GM21825 (cell line): ENCODE measurements around the gene LTO1.
"Not testable (repeated sequence)": the region's sequence is repeated elsewhere in the genome, so short reads cannot be mapped to it uniquely, and the experiment has no call there.

Source experiments
- ATAC-seq: cut with Tn5 transposase; IDR thresholded peaks from one replicate; pipeline ENCODE4 v1.9.1; 2021; ENCODE audit warnings: mild to moderate bottlenecking, moderate library complexity; ENCODE audit not compliant: unreplicated experiment

Gene LTO1

DNA sequence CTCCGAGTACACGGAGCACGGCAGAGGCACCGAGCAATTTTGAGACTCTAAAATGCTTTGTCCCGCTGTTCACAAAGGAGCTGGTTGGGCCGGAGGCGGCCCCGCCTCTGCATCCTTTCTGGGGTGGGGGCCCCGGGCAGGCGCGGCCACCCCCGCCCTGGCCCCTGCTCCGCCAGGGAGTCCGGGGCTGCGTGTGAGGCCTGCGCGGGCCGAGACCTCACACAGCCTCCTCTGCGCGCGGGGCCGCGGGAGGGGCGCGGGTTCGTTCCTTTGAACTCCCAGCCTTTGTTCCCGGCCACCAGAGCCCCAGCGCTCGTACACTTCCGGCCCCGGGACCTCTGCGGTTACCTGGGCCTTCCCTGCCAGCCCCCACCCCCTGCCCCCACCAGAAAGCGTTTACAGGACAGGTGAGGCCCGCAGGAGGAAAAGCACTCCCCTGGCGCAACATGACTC lies 27.1 kb upstream of the LTO1 start:
- ATAC-seq: no peak

GRCh38 chr11:69700278-69701140 lies 25.4 kb upstream of the LTO1 start:
- ATAC-seq: no peak

GRCh38 chr11:69699213-69699612 lies 24.1 kb upstream of the LTO1 start:
- no peak for ATAC-seq

DNA sequence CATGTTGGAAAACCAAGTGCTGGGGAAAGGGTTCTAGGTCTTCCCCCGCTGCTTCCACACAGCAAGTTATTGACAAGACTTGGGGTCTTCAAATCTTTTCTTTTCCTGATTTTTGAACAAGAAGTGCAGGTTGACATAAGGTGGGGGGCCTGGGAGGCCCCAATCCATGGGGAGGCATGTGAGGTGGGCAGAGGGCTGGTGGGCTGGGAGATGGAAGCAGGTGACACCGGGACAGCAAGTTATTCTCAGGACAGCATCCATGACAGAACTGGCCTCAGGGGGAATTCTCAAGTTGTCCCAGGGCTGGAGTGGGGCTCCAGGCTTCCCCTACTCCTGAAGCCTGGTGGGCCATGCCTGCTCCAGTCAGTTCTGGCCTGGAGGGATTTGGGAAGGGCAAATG lies 23.2 kb upstream of the LTO1 start:
- no peak for ATAC-seq

- ATAC-seq: no peak
These were observed 22.7 kb upstream of the LTO1 start for GRCh38 chr11:69697861-69698260.

DNA sequence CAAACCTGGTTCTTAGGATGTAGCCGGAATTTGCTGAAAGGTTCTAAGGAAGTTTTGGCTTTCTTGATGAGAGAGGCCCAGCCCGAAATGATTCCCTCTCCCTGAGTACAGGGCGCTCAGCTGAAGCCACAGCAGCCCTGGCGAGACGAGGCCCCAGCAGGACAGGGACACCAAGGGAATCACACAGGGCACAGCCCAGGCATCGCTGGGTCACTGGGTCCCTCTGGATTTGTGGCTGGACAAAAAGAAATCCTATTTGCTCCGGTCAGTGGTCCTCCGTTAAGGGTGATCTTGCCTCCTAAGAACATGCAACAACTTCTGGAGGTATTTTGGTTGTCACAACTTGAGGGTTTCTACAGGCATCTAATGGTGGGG lies 22.3 kb upstream of the LTO1 start:
- no peak for ATAC-seq

- no peak for ATAC-seq
These were observed 21.8 kb upstream of the LTO1 start for GRCh38 chr11:69696749-69697468.

DNA sequence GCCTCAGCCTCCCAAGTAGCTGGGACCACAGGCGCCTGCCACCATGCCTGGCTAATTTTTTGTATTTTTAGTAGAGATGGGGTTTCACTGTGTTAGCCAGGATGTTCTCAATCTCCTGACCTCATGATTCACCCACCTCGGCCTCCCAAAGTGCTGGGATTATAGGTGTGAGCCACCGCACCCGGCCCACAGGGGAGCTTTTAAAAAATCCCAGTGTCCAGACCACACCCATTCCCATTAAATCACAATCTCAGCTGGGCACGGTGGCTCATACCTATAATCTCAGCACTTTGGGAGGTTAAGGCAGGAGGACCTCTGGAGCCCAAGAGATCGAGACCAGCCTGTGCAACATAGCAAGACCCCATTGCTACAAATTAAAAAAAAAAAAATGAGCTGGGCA lies 20.8 kb upstream of the LTO1 start:
- ATAC-seq: not testable (repeated sequence)

GRCh38 chr11:69695581-69695980 lies 20.4 kb upstream of the LTO1 start:
- ATAC-seq: no peak

- ATAC-seq: no peak
These were observed 19.6 kb upstream of the LTO1 start for GRCh38 chr11:69694781-69695180.

DNA sequence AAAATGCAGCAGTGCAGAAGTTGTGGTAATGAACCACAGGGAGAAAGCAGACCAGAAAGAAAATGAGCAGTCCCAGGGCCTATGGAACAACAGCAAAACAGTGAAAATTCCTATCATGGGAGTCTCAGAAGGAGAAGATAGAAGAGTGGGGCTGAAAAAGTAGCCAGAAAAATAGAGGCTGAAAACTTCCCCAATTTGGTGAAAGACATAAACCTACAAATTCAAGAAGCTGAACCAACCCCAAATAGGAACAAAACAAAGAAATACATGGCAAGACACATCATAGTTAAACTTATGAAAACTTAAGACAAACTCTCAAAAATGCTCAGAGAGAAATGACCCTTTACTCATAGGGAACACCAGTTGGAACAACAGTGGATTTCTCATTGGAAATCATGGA lies 17.3 kb upstream of the LTO1 start:
- ATAC-seq: no peak

DNA sequence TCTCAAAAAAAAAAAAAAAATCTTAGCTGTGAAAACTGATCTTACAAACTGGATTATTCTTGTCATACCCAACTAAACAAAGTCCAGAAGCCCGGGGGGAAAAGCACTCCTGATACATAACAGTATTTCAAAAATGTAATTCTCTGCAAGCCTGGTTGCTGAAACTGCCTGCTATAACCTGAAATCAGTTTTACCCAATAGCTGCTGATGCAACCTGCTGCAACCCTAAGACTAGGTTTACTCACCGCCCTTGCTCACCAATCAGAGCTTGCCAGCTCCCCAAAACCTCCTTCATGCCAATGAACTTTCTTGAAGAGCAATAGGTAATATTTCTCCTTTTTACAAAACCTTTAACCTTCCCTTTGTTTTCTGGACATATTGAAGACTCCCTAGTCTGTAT lies 16.3 kb upstream of the LTO1 start:
- ATAC-seq: no peak

DNA sequence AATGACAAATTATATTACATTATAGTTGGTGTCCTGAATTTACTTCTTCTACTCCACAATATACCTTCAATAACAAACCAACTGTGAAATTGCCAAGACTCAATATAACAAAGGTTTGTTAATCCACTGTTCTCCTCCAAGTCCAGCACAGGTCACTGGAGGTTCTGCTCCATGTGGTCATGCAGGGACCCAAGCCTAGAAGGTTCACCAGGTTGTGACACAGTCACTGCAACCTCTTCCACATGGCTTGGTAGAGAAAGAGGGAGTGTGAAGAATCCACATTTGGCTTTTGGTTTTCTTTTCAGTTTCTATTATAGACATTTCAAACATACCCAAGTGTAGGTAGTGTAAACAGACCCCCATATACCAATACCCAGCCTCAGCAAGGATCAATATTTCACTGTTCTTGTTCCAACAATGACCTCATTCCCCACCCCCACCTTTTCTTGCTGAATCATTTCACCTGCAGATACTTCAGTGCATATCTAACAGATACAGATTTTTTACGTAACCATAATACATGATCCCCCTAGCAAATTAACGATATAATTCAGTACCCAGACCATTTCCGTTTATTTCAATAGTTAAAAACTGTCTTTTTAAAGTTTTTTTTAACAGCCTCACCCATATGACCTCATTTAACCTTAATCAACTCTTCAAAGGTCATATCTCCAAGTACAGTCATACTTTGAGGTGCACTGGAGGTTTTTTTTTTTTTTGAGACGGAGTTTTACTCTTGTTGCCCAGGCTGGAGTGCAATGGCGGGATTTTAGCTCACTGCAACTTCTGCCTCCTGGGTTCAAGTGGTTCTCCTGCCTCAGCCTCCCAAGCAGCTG lies 14.5 kb upstream of the LTO1 start:
- ATAC-seq: no peak

- not testable (repeated sequence) for ATAC-seq
These were observed 13.0 kb upstream of the LTO1 start for GRCh38 chr11:69687969-69688771.

DNA sequence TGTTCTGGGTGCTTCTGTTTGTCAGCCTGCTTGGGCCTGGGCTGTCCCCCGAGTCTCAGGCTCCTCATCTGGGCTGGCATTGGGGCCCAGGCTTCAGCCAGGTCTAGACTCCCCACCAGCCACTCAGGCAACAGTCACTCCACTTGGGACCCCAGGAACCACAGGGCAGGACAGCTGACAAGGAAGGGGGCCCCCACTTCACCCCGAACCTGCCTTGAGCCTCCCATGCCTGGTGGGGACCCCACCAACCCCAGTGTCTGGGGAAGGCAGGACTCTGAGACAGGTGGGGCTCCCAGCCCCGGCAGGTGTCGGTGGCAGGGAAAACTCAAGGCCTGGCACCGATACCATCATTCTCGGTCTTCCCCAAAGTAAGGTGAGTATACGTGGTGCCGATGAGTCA lies 11.7 kb upstream of the LTO1 start:
- ATAC-seq: no peak

DNA sequence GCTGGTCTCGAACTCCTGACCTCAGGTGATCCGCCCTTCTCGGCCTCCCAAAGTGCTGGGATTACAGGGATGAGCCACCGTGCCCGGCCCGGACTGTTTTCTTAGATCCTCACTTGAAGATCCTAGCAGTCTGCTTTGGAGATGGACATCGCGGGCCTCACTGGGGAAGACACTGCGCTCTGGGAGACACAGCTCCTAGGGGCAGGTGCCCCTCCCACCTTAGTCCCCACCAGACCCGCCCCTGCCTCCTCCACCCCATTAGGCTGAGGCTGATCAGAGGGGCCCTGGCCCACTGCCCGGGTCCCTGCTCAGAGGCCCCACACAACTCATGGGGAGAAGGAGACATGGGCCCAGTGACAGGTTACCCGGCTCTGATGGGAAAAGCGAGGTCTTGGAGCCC lies 11.3 kb upstream of the LTO1 start:
- ATAC-seq: no peak

GRCh38 chr11:69685348-69685747 lies 10.2 kb upstream of the LTO1 start:
- ATAC-seq: no peak

DNA sequence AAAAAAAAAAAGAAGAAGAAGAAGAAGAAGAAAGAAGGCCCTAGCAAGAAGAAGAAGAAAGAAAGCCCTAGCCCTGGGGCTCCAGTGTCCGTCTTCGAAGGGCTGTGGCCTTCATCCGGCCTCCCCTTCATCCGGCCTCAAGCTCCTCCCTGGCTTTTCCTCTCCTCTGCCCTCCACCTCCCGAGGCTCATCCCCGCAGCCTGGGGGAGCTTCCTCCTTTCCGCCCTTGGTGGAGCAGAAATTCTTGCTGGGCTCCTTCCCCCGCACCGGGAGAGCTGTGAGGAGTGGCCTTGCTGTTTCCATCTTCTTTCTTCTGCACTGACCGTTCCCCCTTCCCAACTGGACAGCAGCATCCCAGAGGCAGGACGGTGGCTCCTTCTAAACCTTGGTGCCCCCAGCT lies 9.5 kb upstream of the LTO1 start:
- ATAC-seq: no peak

DNA sequence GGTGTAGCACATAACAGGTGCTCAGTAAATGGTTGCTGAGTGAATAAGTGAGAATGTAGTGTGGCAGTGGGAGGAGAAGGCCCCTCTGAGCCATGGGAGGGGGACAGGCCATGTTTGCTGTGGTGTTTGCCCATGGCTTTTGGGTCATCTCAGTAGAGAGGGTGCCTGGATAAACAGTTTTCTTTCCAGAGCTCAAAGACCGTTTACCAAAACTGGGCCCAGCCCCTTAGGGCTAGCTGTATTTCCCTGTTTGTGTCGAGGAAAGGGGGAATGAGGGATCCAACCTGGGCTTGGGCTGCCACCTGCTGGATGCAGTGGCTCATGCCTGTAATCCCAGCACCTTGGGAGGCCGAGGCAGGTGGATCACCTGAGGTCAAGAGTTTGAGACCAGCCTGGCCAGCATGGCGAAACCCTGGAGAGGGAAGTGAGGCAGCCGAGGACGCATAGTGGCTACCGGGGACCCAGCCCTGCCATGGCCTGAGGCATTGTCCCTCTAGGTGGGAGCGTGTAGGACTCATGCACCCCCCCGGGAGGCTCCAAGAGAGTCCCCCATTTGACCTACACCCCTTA lies 8.7 kb upstream of the LTO1 start:
- ATAC-seq: no peak

- no peak for ATAC-seq
These were observed 7.7 kb upstream of the LTO1 start for GRCh38 chr11:69682681-69683326.
